NCI-H1105 treated with DMSO at 0.1 percent for 48 hours (cell line): ENCODE data around the gene KIAA0408.
A peak's percentile ranks its signal among the peaks of the same experiment; 100 is the strongest.

Source experiments
- DNase-seq: peaks from one replicate; lab custom pipeline; 2025; lab: John Stamatoyannopoulos, UW

The KIAA0408 gene

DNA sequence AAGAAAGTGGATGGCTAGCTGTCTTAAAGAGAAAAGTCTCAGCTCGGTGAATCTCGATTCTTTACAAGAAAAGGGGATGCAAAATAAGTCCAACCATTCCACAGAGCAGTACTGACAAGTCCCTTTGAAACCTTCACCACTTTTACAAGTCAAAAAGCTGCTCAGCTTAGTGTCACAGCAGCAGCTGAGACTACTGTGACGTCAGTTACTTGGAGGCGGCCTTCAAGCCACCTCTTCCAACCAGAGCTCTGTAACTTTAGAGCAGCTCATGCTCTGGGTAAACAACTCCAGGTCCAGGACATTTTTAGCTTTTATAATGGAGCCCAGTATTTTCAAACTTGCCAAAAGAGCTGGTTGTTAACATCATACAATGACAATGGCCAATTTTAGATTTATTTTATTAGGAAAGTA is at the start of gene KIAA0408:
TSS of gene KIAA0408 (minus strand) at position 159 of the 411 bp plus-strand sequence. CDS start 5,408 bp downstream, outside the sequence.
- DNase-seq, result no peak

DNA sequence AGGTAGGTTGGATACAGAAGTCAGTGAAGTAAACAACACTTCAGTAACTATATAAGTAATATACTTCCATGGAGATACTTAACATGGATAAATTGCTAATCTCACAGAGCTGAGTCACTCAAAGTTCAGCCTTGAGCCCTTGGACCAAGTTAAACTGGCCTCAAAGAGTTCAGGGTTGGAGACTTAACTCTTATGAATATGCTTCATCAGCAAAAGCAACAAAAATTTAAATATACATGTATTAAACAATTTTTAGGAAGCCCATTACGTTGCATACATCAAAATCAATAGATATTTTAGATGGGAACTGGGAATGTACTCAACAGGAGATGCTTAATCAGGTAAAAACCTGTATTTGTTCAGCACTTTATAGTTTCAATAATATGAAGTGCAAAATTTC is 47.7 kb upstream of the KIAA0408 start:
- no peak for DNase-seq

DNA sequence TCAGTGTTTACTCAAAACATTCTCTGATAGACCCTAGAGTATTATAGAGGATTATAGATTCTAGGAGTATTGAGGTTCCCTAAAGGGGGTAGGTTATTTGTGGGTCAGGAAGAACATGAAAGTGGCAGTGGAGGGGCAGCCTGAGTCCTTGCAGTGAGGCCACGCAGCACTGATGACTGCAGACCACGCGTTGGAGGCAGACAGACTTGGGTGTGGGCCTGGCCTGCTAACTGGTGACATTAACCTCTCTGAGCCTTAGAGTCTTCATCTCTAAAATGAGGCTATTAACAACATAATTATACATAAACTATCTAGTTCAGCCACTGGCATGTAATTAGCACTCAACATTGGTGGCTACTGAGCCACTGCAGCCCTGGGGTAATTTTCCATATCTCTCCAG is 43.8 kb upstream of the KIAA0408 start:
- no peak for DNase-seq

DNA sequence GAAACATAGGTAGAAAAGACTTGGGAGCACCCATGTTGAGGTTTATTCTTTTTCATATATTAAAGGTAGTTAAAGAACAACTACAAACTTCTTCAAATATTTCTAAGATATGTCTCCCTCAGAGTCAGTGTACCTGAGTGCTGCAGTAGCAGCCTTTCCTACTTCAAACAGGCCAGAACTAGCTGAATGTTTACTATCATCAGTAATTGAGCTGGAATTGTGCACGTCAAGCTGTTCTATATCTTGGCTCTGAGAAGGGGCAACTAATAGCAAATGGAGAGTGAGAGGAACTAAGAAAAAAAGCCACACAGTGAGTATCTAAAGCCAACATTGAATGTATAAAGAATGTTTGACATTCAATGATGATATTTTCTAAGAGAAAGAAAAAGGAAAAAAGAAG is 38.2 kb upstream of the KIAA0408 start:
- DNase-seq, result no peak

DNA sequence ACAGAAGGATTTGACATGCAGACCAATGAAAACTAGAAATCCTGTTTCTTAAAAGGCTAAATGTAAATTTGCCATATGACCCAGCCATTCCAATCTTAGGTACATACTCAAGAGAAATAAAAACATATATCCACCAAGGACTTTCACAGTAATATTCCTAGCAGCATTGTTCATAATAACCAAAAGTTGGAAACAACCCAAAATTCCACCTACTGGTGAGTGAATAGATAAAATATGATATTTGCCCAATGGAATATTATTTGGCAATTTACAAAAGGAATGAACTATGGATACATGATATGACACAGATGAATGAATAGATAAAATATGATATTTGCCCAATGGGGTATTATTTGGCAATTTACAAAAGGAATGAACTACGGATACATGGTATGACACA is 37.3 kb upstream of the KIAA0408 start:
- no peak for DNase-seq

DNA sequence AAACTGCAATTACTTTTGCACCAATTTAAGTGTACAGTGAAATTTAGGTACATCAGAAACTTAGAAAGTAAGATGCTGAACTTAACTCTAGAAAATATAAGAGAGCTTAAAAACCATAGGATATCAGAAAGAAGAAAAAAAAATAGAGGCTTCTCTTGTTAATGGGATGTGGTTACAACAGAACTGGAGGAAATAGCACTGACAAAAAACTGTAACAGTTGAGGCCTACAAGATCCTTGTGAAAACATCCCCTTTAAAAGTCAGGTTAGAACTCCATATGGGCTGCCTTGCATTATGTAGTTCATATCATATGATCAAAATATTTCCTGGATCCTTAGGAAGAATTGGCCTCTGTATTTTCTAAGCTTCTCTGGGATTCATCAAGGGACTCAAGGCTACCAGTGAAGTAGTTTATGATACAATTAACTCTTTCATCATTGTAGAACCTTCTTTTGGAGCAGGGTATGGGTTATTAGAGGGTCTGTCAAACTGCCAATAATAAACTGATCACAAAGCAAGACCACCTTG is 35.1 kb upstream of the KIAA0408 start:
- no peak for DNase-seq

DNA sequence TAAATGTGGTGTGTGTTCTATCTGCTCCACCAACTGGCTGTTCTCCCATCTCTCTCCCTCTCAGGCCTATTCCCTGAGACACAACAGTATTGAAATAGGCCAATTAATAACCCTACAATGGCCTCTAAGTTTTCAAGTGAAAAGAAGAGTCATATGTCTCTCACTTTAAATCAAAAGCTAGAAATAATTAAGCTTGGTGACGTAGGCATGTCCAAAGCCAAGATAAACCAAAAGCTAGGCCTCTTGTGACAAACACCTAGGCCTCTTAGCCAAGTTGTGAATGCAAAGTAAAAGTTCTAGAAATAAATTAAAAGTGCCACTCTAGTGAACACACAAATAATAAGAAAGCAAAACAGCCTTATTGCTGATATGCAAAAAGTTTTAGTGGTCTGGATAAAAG is 30.1 kb upstream of the KIAA0408 start:
- no peak for DNase-seq

DNA sequence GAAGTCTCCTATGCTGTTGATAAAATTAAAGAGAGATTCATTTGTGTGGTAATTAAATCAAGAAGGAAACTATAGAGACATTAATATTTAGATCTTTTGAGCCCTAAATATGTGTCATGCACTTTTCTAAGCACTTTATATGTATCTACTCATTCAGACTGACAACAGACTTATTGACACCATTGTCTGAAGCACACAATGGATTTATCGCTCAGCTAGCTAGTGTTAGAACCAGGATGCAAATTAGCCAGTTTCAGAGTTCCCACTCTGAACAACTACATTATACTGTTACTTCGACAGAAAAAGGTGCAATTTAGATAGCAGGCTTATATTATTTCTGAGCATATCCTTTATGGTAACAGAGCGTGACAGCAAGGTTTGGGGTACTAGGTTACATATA is 27.7 kb upstream of the KIAA0408 start:
- DNase-seq, result no peak

DNA sequence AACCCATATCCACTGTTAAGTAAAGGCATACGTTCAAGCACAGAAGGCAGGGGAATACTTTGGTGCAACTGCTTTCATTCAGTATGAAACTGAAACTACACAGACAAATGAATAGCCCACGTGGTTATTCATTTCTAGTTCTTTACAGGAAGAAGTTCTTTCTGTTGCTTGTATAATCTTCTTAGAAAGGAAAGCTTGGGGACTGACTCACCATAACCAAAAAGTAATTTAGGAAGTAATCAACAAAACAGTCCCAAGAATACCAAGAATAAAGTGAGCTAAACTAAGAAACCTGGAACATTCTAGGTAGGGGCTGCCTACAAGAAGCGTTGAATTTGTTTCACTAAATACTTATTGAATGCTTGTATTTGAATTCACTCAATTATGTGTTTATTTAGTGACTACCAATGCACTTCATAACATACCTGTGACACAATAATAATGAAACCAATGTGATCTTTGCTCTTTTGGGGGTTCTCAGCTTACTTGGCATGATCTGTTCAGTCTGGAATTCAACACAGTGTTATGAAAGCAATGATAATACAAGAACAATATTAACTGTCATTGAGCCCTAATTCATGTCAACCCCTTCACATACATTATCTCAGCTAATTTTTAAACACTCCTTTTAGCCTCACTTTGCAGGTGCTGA is 25.1 kb upstream of the KIAA0408 start:
- DNase-seq, result no peak

DNA sequence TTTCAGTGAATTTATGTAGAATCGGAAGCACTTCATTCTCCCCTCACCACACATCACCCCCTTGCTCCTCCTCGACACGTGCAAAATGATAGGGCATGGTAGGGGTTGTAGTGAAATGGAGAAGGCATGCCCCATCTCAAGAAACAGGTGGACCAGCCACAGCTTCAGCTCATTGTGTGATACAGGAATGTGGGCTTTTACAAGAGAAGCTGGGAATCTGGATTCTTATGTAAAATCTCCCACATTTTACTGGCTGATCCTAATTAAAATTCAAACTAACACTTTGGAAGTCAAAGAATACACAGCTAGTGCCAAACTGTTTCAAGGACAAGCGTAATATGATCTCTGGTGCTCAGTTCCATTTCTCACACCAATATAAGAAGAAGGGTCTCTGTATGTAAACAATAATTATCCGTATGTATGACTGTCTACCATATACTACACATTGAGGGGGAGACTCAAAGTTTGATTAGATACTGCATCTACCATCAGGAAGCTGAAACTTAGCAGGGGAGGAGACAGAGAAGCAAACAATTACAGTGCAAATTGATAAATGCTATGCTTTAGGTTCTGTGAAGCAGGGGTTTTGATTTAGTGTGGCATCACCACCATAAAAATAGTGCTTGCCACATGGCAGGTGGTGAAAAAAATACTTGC is 24.3 kb upstream of the KIAA0408 start:
- peak; percentile 28 for DNase-seq

DNA sequence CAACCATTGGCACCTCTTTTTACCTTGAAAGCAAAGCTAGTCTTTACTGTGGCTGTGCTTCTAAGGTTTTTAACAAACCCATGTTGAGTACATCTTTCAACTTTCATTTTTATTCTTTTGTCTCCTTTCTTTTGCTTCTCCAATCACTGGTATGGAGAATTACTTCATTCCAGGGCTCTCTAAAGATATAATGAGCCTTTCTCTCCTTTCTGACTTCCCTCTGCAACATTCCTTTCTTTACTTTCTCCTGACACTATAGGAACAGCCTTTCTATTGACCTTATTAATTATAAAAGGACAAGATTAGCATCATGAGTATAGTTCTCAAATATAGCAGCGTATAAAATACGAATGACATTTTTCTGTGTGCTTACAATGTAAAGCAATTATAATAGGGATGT is 23.1 kb upstream of the KIAA0408 start:
- no peak for DNase-seq

DNA sequence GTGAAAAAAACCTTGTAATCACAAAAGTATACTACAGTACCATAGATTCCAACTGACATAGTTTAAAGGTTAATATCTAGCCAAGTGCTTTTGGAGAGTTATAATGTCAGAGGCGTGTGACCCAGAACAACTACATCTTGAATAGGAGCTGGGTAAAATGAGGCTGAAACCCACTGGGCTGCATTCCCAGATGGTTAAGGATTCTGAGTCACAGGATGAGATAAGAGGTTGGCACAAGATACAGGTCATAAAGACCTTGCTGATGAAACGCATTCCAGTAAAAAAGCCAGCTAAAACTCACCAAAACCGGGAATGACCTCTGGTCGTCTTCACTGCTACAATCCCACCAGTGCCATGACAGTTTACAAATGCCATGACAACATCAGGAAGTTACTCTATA is 22.4 kb upstream of the KIAA0408 start:
- no peak for DNase-seq

DNA sequence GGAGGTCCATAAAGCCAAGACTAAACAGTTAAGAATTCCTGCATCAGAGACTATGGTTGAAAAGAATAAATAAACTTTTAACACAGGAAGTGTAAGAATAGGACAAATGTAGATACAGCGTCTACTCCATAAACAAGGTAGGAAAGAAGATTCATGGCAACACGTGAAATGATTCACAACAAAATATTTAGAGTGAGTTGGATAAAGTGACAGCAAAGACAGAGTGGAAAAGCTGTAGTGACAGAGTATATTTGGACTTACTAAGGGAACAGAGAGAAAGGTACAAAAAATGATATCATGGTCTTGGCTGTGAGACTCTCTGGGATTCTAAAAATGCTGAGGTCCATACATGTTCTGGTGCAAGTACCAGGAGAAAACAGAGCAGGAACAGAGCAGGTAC is 21.9 kb upstream of the KIAA0408 start:
- DNase-seq, result no peak

DNA sequence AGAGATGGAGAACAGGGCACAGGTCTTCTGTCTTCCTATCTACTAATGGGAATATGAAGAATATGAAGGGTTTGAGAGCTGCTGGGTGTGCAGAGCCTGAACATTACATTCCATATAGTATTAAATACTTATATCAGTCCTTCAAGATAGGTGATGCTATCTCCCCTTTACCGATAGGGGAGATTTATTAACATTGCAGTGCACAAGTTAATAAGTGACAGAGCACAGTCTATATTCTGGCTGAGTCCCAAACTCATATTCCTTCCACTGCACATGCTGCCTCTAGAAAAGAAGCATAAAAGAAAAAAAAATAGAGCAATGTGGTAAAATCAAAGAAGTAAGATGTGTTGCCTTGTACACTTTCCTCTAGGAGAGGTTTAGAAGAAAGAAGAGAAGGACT is 18.5 kb upstream of the KIAA0408 start:
- no peak for DNase-seq

DNA sequence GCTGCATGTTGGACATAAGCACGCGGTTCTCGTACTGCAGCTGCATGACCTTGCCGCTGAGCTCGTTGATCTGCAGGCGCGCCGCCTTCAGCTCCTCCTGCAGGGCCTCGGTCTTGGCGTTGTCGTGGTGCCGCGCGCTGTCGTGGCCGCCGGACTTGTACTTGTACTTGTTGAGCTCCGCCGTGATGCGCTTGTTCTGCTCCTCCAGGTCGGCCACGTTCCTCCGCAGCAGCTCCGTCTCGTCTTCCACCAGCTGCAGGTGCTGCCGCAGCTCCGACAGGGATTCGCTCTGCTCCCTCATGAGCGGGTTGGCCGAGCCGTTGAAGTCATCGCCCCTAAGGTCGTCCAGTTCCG is 16.6 kb upstream of the KIAA0408 start:
- no peak for DNase-seq

DNA sequence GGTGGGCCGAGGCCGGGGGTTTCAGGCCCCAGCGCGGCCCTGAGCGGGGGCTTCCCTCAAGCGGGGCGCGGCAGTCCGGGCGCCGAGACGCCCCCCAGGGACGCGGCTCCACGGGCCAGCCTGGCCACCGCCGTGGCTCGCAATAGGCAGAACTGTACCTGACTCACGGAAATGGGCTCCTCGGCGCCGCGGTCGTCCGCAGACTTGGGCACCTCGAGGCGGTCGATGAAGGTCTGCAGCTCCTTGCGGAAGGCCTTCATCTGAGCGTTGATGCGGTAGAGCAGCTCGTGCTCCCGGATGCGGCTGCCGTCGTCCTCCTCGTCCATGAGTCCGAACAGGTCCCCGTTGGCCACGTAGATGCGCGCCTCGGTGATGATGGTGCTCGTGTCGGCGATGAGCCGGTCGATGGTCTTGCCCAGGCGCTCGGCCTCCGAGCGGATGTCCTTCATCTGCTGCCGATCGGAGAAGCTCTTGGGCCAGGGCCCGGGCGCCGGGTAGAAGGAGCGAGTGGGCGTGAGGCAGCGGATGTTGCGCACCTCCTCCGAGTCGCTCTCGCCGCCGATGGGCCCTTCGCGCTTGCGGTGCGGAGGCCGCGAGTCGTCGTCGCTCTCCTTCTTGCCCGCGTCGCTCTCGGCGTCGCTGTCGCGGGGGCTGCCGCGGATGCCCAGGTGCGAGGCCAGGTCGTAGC is 16.1 kb upstream of the KIAA0408 start:
- no peak for DNase-seq

DNA sequence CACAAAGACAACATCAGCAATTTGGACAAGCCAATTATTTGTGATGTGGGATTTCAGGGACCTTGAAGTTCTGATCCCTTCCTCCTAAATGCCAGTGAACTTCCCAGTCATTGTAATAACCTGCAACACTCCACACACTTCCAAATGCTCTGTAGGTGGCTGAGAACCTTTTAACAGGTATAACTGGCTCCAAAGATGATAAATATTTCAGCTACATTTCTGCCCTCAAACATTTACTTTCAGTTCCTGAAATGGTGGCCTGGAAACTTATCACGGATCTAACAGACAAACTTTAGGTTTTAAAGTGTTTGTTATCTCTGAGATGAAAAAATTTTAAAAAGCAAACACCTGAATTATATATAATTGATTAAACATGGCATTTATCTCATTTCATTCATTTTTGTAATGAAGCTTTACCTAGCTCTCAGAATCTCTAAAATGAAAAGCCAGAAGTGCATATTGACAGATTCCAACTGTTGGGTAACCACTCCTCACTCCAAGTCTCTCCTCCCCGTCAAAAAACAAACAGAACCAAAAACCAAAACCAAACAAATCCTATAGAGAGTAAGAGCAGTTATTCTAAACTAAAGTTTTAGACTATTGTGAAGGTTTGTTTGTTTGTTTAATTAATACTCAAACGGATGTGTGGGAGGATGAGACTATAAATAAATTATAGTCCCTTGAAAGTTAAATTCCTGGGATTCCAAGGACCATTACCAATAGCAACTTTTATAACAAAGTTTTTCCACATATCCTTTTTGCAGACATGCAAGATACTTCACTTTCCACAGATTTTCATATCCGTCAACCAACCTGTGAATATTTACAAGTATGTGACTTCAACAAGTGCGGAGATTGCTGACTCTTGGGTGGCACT is 12.4 kb upstream of the KIAA0408 start:
- no peak for DNase-seq

DNA sequence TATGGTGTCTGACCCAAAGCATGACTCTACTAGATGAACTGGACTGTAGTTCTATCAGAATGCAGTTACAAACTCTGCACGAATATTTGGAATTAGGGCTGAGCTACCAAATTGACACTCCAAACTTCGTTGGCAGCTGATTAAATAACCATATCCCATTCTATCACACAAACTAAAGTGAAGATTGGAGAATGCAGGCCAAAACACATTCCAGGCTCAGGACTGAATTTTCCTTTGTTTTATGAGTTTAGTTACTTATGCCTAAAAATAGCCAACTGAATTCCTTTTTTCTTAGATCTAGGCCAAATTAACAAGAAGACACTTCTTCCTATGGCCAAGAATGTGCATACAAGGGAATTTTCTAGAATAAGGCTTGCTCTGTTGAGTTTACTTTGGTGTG is 9.7 kb upstream of the KIAA0408 start:
- no peak for DNase-seq

DNA sequence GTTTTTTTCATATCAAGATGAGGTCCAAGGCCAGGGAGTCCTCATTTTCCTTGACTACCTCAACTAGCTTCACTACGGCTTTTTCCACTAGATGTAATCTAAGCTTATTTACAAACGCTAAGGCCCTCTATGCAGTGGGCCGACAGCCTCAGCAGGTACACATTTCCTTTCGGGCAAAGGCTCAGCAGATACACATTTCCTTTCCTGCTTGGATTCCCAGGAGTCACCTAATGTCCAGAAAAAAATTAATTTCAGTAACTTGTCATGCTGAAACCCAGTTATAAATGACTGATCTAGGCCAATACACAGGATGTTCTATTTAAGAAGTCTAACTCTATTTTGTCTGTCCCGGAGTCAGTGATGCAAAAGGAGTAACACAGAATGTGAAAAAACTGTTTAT is 7.2 kb upstream of the KIAA0408 start:
- DNase-seq, result no peak

DNA sequence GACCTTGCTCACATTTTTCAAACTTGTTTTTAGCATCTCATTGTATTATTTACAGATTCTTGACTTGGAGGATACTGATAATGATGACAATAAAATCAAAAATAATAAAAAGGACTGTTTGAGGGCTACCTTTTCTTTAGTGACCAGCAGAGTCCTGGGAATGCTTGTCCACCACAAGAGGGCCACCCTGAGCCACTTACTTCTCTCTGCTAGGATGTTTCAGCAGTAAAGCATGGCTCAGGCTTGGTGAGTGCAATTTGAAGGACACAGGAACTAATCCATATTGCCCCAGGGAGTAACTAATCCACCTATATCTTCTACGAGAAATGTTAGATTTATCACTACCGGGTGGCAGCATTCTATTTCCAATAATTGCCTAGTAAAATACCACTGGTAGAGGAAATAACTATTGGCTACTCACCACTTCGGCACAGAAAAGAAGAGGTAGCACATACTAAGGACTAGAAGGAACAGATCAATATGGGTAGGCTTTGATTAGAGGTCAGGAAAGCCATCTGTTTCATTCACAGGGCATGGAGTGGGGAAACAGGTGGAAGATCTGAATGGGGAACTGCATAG is 5.8 kb upstream of the KIAA0408 start:
- peak; percentile 44 for DNase-seq

DNA sequence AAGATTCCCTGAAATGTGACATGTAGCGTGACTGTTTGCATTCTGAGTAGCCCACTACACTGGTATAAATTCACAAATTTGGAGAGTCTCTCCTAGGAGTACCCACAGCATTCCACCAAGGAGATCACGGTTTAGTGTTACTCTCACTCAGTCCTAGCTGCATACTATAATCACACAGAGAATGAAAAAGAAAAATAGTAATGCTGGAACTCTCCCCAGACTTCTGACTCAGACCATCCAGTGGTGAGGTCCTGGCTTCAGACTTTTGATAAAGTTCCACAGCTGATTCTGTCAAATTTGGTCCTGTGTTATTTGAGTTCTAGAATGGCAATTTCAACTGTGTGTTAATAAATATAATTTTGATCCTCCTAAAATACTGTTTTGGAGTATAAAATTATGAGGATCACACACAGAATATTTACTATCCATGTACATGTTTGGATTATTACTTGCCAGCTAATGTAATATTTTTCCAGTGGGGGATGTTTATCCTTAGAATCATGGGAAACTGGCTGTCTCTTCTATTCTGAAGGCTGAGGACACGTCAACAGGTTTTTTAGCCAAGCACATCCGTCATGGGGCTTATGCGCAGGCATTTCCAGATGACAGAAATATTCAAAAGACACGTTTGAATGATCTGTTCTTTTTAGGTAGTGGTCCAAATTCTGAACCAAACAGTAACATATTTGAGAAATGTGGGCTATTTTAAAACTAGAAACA is 5.1 kb upstream of the KIAA0408 start:
- DNase-seq, result no peak
